H1 (cell line): Measurements from ENCODE around the gene LIG3. TPM values are rescaled to one million over a fixed set of nuclear protein-coding genes. Genes with fewer than 3 reads are reported as not detected.

Source experiments
- CTCF ChIA-PET: fragments of 300-600 bp; sonication (Branson Sonifier 250); formaldehyde crosslinking; loops from one replicate; lab custom pipeline; 2021; ENCODE audit not compliant: partially characterized antibody; lab: Charles Lee
- POLR2A ChIA-PET: fragments of 300-600 bp; sonication (Branson Sonifier 250); formaldehyde crosslinking; loops from one replicate; lab custom pipeline; 2021; ENCODE audit warnings: inconsistent platforms; ENCODE audit not compliant: partially characterized antibody; lab: Charles Lee
- DNase-seq, 2 experiments: peaks; one replicate each; pipeline versions ENCODE4 v3.0.0 to v3.0.0-alpha.2; 2010 to 2022; ENCODE audit warnings: low spot score in 2 of 2, low read depth in 1 of 2, mixed read lengths in 1 of 2
- FAIRE-seq: peaks from 2 replicates; lab custom pipeline; 2011; peaks lifted over from hg19 to GRCh38; lab: Jason Lieb, UNC
- H2AFZ ChIP-seq: 2 replicates; pipeline ENCODE4 v1.8.1; 2012; ENCODE audit warnings: low read length, inconsistent platforms
- H2AK5ac ChIP-seq: 2 replicates; pipeline ENCODE4 v1.6.1; 2013; ENCODE audit warnings: low read depth, low read length
- H2BK120ac ChIP-seq: replicated peaks from 2 replicates; pipeline ENCODE3; 2013; ENCODE audit warnings: low read depth, low read length, inconsistent platforms
- H2BK12ac ChIP-seq: 2 replicates; pipeline ENCODE4 v1.6.1; 2013; ENCODE audit warnings: low read depth, low read length
- H2BK15ac ChIP-seq: 2 replicates; pipeline ENCODE4 v1.6.1; 2013; ENCODE audit warnings: low read length
- H2BK20ac ChIP-seq: 2 replicates; pipeline ENCODE4 v1.6.1; 2013; ENCODE audit warnings: low read length
- H2BK5ac ChIP-seq: 2 replicates; pipeline ENCODE4 v1.6.1; 2013; ENCODE audit warnings: low read depth, low read length
- H3K14ac ChIP-seq: 2 replicates; pipeline ENCODE4 v1.6.1; 2013; ENCODE audit warnings: inconsistent platforms; ENCODE audit not compliant: insufficient read length
- H3K18ac ChIP-seq: 2 replicates; pipeline ENCODE4 v1.6.1; 2013; ENCODE audit warnings: low read length; ENCODE audit errors: extremely low read depth
- H3K23ac ChIP-seq: 2 replicates; pipeline ENCODE4 v1.6.1; 2013; ENCODE audit warnings: inconsistent platforms; ENCODE audit not compliant: insufficient read length
- H3K23me2 ChIP-seq: 2 replicates; pipeline ENCODE4 v1.6.1; 2013; ENCODE audit warnings: low read depth, low read length
- H3K27ac ChIP-seq: 2 replicates; pipeline ENCODE4 v1.6.1; 2011; ENCODE audit warnings: low read depth, low read length, inconsistent platforms
- H3K27me3 ChIP-seq, 4 experiments: replicated peaks in 1 of 4; 1 replicate in 1 of 4; 2 replicates in 3 of 4; pipeline versions ENCODE4 v1.6.1 to v1.8.1; 2011 to 2013; ENCODE audit warnings: low read length in 3 of 4, mild to moderate bottlenecking in 3 of 4, inconsistent platforms in 2 of 4, mixed read lengths in 2 of 4, moderate library complexity in 1 of 4; ENCODE audit not compliant: control insufficient read depth in 3 of 4, insufficient read depth in 3 of 4; ENCODE audit errors: extremely low read depth in 1 of 4
- H3K36me3 ChIP-seq, 4 experiments: 2 replicates each; pipeline versions ENCODE4 v1.6.1 to v1.8.1; 2011 to 2013; ENCODE audit warnings: mild to moderate bottlenecking in 4 of 4, low read length in 3 of 4, moderate library complexity in 2 of 4, control low read depth in 1 of 4, inconsistent platforms in 1 of 4; ENCODE audit not compliant: insufficient read depth in 4 of 4, control insufficient read depth in 2 of 4
- H3K4ac ChIP-seq: replicated peaks from 2 replicates; pipeline ENCODE3; 2013; ENCODE audit warnings: low read length, low read depth, mixed read lengths, inconsistent platforms; ENCODE audit not compliant: insufficient read length
- H3K4me1 ChIP-seq, 4 experiments: replicated peaks in 1 of 4; 1 replicate in 1 of 4; 2 replicates in 3 of 4; pipeline versions ENCODE4 v1.6.1 to v1.8.1; 2011 to 2013; ENCODE audit warnings: low read length in 3 of 4, inconsistent platforms in 2 of 4, mixed read lengths in 1 of 4; ENCODE audit not compliant: insufficient read depth in 4 of 4, control insufficient read depth in 3 of 4
- H3K4me2 ChIP-seq, 2 experiments: 2 replicates each; pipeline versions ENCODE4 v1.6.1 to v1.8.1; 2011 to 2013; ENCODE audit warnings: low read depth in 2 of 2, low read length in 2 of 2, control low read depth in 1 of 2, inconsistent platforms in 1 of 2, mild to moderate bottlenecking in 1 of 2; ENCODE audit not compliant: insufficient read depth in 1 of 2
- H3K4me3 ChIP-seq, 4 experiments: fragments of 200-600, 300-600 bp in 1 of 4; sonication (generic), shearing (Covaris generic), sonication (Bioruptor Twin) in 1 of 4; 2 replicates each; pipeline versions ENCODE4 v1.5.1 to v1.8.1; 2011 to 2016; ENCODE audit warnings: low read length in 4 of 4, low read depth in 3 of 4, control low read depth in 2 of 4, inconsistent platforms in 2 of 4, mild to moderate bottlenecking in 2 of 4, mixed read lengths in 1 of 4, moderate library complexity in 1 of 4; ENCODE audit not compliant: insufficient read depth in 2 of 4; ENCODE audit errors: extremely low read depth in 1 of 4
- H3K56ac ChIP-seq: replicated peaks from 2 replicates; pipeline ENCODE3; 2013; ENCODE audit warnings: low read depth, mild to moderate bottlenecking, mixed read lengths, low read length, inconsistent platforms; ENCODE audit not compliant: insufficient read length
- H3K79me1 ChIP-seq: 2 replicates; pipeline ENCODE4 v1.6.1; 2013; ENCODE audit warnings: low read depth, low read length, control low read depth
- H3K79me2 ChIP-seq, 2 experiments: 2 replicates each; pipeline versions ENCODE4 v1.6.1 to v1.8.1; 2012 to 2013; ENCODE audit warnings: low read length in 2 of 2, mild to moderate bottlenecking in 2 of 2, inconsistent platforms in 1 of 2; ENCODE audit not compliant: insufficient read depth in 2 of 2, control insufficient read depth in 1 of 2
- H3K9ac ChIP-seq, 4 experiments: replicated peaks in 1 of 4; 1 replicate in 1 of 4; 2 replicates in 3 of 4; pipeline versions ENCODE4 v1.6.1 to v1.8.1; 2011 to 2013; ENCODE audit warnings: low read depth in 3 of 4, low read length in 3 of 4, control low read depth in 2 of 4, mild to moderate bottlenecking in 2 of 4, moderate library complexity in 2 of 4, inconsistent platforms in 1 of 4; ENCODE audit errors: extremely low read depth in 1 of 4
- H3K9me3 ChIP-seq, 2 experiments: 2 replicates each; pipeline versions ENCODE4 v1.6.1 to v1.8.1; 2012 to 2013; ENCODE audit warnings: mild to moderate bottlenecking in 2 of 2, moderate library complexity in 2 of 2, control low read depth in 1 of 2, inconsistent platforms in 1 of 2, low read depth in 1 of 2, low read length in 1 of 2, mixed read lengths in 1 of 2; ENCODE audit not compliant: insufficient read depth in 2 of 2
- H4K20me1 ChIP-seq, 2 experiments: replicated peaks in 1 of 2; 2 replicates each; pipeline versions ENCODE3 to v1.8.1; 2011 to 2013; ENCODE audit warnings: inconsistent platforms in 2 of 2, low read length in 2 of 2, mild to moderate bottlenecking in 1 of 2; ENCODE audit not compliant: insufficient read depth in 2 of 2, control insufficient read depth in 1 of 2
- H4K5ac ChIP-seq: 2 replicates; pipeline ENCODE4 v1.6.1; 2013; ENCODE audit warnings: low read length, low read depth, mixed read lengths, inconsistent platforms; ENCODE audit not compliant: insufficient read length
- H4K8ac ChIP-seq: 2 replicates; pipeline ENCODE4 v1.8.0; 2013; ENCODE audit warnings: mild to moderate bottlenecking, moderate library complexity, low read length, inconsistent platforms; ENCODE audit not compliant: insufficient read depth; ENCODE audit errors: extremely low read depth
- H4K91ac ChIP-seq: replicated peaks from 2 replicates; pipeline ENCODE3; 2013; ENCODE audit warnings: low read length, mixed read lengths, inconsistent platforms; ENCODE audit not compliant: insufficient read length
- ATF3 ChIP-seq: IDR thresholded peaks from 2 replicates; pipeline ENCODE4 v1.6.1; 2011; ENCODE audit warnings: low read depth, mild to moderate bottlenecking, low read length; ENCODE audit not compliant: insufficient read depth
- BRCA1 ChIP-seq: IDR thresholded peaks from 2 replicates; pipeline ENCODE4 v1.6.1; 2012; ENCODE audit warnings: low read depth, low read length, improper control_type of control experiment
- CBX8 ChIP-seq: fragments of 300-800, 300-1000 bp; sonication (generic); IDR thresholded peaks from 2 replicates; pipeline ENCODE4 v1.7.1; 2016; ENCODE audit warnings: low read depth, low read length, borderline replicate concordance
- CEBPB ChIP-seq: IDR thresholded peaks from 2 replicates; pipeline ENCODE4 v1.6.1; 2012; ENCODE audit warnings: low read depth, low read length
- CHD2 ChIP-seq: IDR thresholded peaks from 2 replicates; pipeline ENCODE4 v1.6.1; 2012; ENCODE audit warnings: low read length, improper control_type of control experiment
- GABPA ChIP-seq: IDR thresholded peaks from 2 replicates; pipeline ENCODE4 v1.6.1; 2011; ENCODE audit warnings: mild to moderate bottlenecking, low read length, moderate library complexity, borderline replicate concordance; ENCODE audit not compliant: insufficient read depth
- GTF2F1 ChIP-seq: IDR thresholded peaks from 2 replicates; pipeline ENCODE4 v1.6.1; 2012; ENCODE audit warnings: low read depth, low read length, improper control_type of control experiment, borderline replicate concordance
- JUND ChIP-seq: IDR thresholded peaks from 2 replicates; pipeline ENCODE4 v1.6.1; 2011; ENCODE audit warnings: mild to moderate bottlenecking, improper control_type of control experiment, low read length
- RAD21 ChIP-seq, 2 experiments: IDR thresholded peaks in 1 of 2; conservative IDR thresholded peaks in 1 of 2; 2 replicates each; pipeline ENCODE4 v1.6.1; 2011; ENCODE audit warnings: low read depth in 2 of 2, low read length in 2 of 2, improper control_type of control experiment in 1 of 2, inconsistent platforms in 1 of 2, mild to moderate bottlenecking in 1 of 2, moderate library complexity in 1 of 2
- SAP30 ChIP-seq: fragments of 300-600 bp; sonication (generic); IDR thresholded peaks from 2 replicates; pipeline ENCODE4 v1.7.1; 2012; ENCODE audit warnings: low read length, moderate library complexity, mild to moderate bottlenecking, inconsistent platforms; ENCODE audit not compliant: insufficient read depth, insufficient replicate concordance
- SIRT6 ChIP-seq: IDR thresholded peaks from one replicate; pipeline ENCODE4 v1.7.1; 2012; ENCODE audit warnings: low read length, inconsistent platforms
- SRF ChIP-seq: IDR thresholded peaks from 2 replicates; pipeline ENCODE4 v1.6.1; 2011; ENCODE audit warnings: mild to moderate bottlenecking, low read depth, low read length, moderate library complexity
- WGBS, 2 experiments: shearing (Covaris generic) in 1 of 2; methylation state at CpG; one replicate each; pipeline versions ENCODE4 v1.1.6 to v1.1.7; 2013 to 2015; ENCODE audit warnings: low lambda C conversion rate in 2 of 2, mixed read lengths in 2 of 2, inconsistent platforms in 1 of 2, low coverage in 1 of 2, missing lambda C conversion rate in 1 of 2; ENCODE audit not compliant: insufficient replicate concordance in 2 of 2, insufficient coverage in 1 of 2, insufficient read length in 1 of 2; ENCODE audit errors: extremely low coverage in 1 of 2, missing lambda C conversion rate in 1 of 2; 5-methylcytosine and 5-hydroxymethylcytosine counted together
- polyA plus RNA-seq, 7 experiments: library from polyadenylated mRNA; depleted of rRNA in 3 of 7; stranded (reverse) in 5 of 7; unstranded in 2 of 7; fragments of >200 nt in 5 of 7; fragments of 200-250 nt in 2 of 7; gene quantifications; 1 replicate in 5 of 7; 2 replicates in 1 of 7; 4 replicates in 1 of 7; pipeline versions ENCODE4 v1.2.1 to v1.2.3, GENCODE V29; 2011 to 2013; ENCODE audit warnings: missing spikeins in 2 of 7, mixed read lengths in 2 of 7
- total RNA-seq: library from RNA; stranded (reverse); fragmentation: NEBNext Ultra II Directional; extraction: Animal tissue kit (Norgen Biotek cat#: 25700); gene quantifications from 2 replicates; pipeline ENCODE4 v1.2.1, GENCODE V29; 2021

Gene LIG3
- total and polyA plus RNA-seq, 2 of the 8 experiments (the other 6 are each of a cell fraction or from before 2014, with no cell fraction given) = 63.6 to 89.3 TPM

- no peak for FAIRE-seq
- no peak overlapping the region for H2AK5ac ChIP-seq
- H3K18ac ChIP-seq = no peak overlapping the region
- H2BK5ac ChIP-seq = no peak overlapping the region
- 91% methylated on average over 6 of the region's 6 CpGs; no CpG with 5 or more reads in 1 of the 2 experiments for WGBS, 2 experiments
- H3K9ac ChIP-seq = no peak overlapping the region
- no peak overlapping the region for H3K27ac ChIP-seq
- H2BK120ac ChIP-seq = no peak overlapping the region
- peaks cover 0 to 1% (median 0%) of the 10 kb centered on the region in 4 experiments; a peak in 1 of 7 replicates for H3K4me1 ChIP-seq
- no peaks in the 10 kb centered on the region for H3K23me2 ChIP-seq
- H4K91ac ChIP-seq = no peak overlapping the region
- peaks cover 0 to 1% of the 10 kb centered on the region in 2 experiments for H4K20me1 ChIP-seq
- H3K4ac ChIP-seq = no peak overlapping the region
- H3K79me1 ChIP-seq = no peaks in the 10 kb centered on the region
- CTCF ChIA-PET = interaction anchor here (1.0 to 1.8 kb wide), 5 partner anchors 21 to 444 kb away, joined by 3 to 5 read pairs (median 3); no protein-coding TSS in a partner anchor
- H3K27me3 ChIP-seq = no peaks in the 10 kb centered on the region
- H3K36me3 ChIP-seq = peaks cover 0 to 10% (median 1%) of the 10 kb centered on the region in 4 experiments; a peak in 3 of 8 replicates
- no peaks in the 10 kb centered on the region for H3K79me2 ChIP-seq
- no peaks in the 10 kb centered on the region for H3K9me3 ChIP-seq
- no peak overlapping the region for H3K56ac ChIP-seq
- no peak overlapping the region for H2BK12ac ChIP-seq
- POLR2A ChIA-PET = interaction anchor here (0.6 to 2.3 kb wide), 5 partner anchors 9 to 861 kb away, joined by 3 to 10 read pairs (median 5); no protein-coding TSS in a partner anchor
- H4K8ac ChIP-seq = no peak overlapping the region
- no peak overlapping the region for H3K4me3 ChIP-seq
- no peak overlapping the region for H2AFZ ChIP-seq
- H3K14ac ChIP-seq = no peak overlapping the region
- H3K4me2 ChIP-seq = no peak overlapping the region
- no peak overlapping the region for H2BK15ac ChIP-seq
- DNase-seq = no peak
- no peak overlapping the region for H4K5ac ChIP-seq
- H2BK20ac ChIP-seq = no peak overlapping the region
- no peak overlapping the region for H3K23ac ChIP-seq
- no peak for TF ChIP-seq CHD2
- no peak for TF ChIP-seq BRCA1
- no peak for TF ChIP-seq ATF3
- no peak for TF ChIP-seq GTF2F1
- TF ChIP-seq SAP30 = no peak
- no peak for TF ChIP-seq RAD21 (IDR thresholded peaks at IDR 0.05 in 1 of 2, conservative IDR thresholded peaks at IDR 0.05 in 1 of 2; ENCODE audit: low read depth in 2 of 2, low read length in 2 of 2)
- TF ChIP-seq SRF = no peak
- TF ChIP-seq CBX8 = no peak
- TF ChIP-seq JUND = no peak
- no peak for TF ChIP-seq SIRT6
- no peak for TF ChIP-seq CEBPB
- TF ChIP-seq GABPA = no peak
Measured at GRCh38 chr17:35019386-35020179, 39.3 kb downstream of the LIG3 start.
